Head of caudate nucleus (tissue), 42 donors: ENCODE results near the gene C3.
"Not testable (repeated sequence)": the region's sequence is repeated elsewhere in the genome, so short reads cannot be mapped to it uniquely, and the experiment has no call there.

Source experiments
- DNase-seq, 42 donors: peaks; one replicate each; pipeline versions ENCODE4 v3.0.0 to v3.0.0-alpha.2; 2020 to 2021; ENCODE audit warnings: mixed read lengths in 7 of 42
- intact Hi-C: fragments of 100-400 bp; cut with DNase I; formaldehyde crosslinking; loops from one replicate; pipeline ENCODE4 v1.15.0; 2022

The C3 gene

GRCh38 chr19:6750062-6750461, 29.6 kb upstream of the C3 start:
- DNase-seq: no peak
- intact Hi-C loops: loop anchor here (10.0 kb wide), 1 partner anchor 115 kb away; no protein-coding TSS in a partner anchor

GRCh38 chr19:6748543-6748942, 28.1 kb upstream of the C3 start:
- DNase-seq, intact Hi-C loops: not testable (repeated sequence)

DNA sequence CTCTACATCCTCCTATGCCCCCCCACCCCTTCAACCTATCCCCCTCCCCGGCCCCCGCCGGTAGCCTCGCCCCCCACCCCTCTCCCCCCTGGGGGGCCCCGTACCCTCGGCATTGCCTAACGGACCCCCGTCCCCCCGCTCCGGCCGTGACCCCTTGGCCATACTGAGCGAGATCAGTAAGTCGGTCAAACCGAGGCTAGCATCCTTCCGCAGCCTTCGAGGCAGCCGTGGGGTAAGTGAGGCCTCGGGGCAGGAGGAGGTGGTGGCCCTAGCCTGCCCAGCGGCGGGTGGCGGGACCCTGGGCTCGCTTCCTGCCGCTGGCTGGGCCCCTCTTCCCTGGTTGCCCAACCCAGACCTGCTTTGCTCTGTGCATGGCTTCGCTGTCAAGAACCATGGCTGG, 25.5 kb upstream of the C3 start:
- intact Hi-C loops: no loop called here
- no peak for DNase-seq

- peak in 39 of 42 donors; percentile 43 to 91 (median 75) for DNase-seq
- intact Hi-C loops: no loop called here
Measured at GRCh38 chr19:6744381-6745301, 24.2 kb upstream of the C3 start.

DNA sequence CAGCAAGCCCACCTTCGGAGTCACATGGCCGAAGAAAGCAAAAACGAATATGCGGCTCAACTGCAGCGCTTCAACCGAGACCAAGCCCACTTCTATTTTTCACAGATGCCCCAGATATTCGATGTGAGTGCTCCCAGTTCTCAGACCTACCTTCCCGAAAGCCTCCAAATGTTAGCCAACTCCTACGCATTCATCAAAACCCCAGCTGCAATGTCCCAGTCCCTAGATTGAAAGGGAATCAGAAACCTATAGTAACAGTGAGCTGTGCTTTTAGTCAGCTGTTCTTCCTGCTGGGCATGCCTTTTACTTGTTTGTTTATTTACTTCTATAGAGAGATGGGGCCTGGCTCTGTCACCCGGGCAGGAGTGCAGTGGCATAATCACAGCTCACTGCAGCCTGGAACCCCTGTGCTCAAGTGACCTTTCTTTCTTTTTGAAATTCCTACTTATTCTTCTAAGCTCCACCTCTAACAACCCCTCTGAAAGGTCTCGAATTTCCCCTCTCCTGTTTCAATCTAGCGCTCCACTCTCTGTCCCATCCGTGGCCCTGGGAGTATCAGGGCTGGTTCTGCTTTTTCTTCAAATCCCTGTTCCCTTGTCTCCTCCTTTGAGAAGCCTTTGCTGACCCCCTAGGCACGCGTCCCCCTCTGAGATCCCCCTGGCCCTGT, 23.4 kb upstream of the C3 start:
- intact Hi-C loops: no loop called here

GRCh38 chr19:6743066-6743465, 22.6 kb upstream of the C3 start:
- intact Hi-C loops: no loop called here
- DNase-seq: no peak

More for the DNA sequence above, 23.4 kb upstream of the C3 start:
- DNase-seq: no peak

DNA sequence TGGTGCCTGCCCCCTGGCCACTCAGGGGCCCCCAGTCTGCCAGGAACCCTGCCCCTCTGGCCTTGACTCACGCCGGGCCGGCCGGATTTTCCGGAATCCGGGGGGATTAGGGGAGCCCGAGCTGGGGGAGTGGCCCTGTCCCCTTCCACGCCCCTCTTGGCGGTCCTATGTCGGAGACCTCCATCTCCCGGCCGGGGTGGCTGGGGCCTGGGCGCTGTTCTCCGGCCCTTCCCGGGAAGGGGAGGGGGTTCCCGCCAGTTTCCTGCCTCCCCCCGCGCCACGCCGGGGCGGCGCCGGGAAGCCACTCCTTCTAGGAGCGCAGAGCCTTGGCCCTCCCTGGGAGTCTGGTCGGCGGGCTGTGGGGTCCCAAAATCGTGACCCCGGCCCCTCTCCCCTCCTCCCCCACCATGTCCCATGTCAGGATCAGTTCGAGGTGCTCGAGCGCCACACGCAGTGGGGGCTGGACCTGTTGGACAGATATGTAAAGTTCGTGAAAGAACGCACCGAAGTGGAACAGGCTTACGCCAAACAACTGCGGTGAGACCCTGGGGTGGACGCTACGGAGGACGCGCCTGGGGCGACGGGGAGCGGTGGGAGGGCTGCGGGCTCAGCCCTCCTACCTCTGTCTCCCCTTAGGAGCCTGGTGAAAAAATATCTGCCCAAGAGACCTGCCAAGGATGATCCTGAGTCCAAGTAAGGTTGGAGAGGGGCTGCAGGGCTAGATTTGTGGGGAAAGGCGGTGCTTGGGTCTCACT, 20.3 kb upstream of the C3 start:
- peak in 3 of 42 donors; percentile 32 to 54 (median 42) for DNase-seq
- intact Hi-C loops: no loop called here

- intact Hi-C loops: loop anchor here (5.0 to 10.0 kb wide), 2 partner anchors 122 to 205 kb away; partner anchors contain the start of gene TNFSF9
- peak in 1 of 42 donors; percentile 30 for DNase-seq
Measured at GRCh38 chr19:6739883-6740588, 19.6 kb upstream of the C3 start.

DNA sequence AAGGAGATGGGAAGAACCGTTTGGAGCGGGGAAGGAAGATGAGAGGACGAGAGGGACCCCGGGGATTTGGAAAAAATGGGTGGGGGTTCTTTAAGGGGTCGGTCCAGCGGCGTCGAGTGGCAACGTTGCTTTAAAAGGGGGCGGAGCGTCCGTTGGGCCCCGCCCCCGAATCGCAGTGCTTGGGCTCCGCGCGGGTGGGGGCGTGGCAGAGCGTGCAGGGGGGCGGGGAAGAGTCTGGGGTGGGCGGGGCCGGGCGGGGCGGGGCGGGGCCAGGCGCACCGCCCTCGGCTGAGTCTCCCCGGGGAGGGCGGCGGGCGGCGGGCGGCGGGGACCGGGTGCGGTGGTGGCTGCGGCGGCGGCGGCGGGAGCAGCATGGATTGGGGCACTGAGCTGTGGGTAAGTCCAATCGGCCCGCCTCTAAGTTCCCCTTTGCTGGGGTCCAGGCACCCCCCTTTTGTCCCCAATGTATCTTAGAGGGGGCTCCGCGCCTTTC, 19.0 kb upstream of the C3 start, which contains the start of gene TRIP10:
TSS of gene TRIP10 (plus strand) at position 291 of the 493 bp plus-strand sequence. CDS start at position 373, 82 bp downstream.
- intact Hi-C loops: loop anchor here (5.0 to 10.0 kb wide), 2 partner anchors 123 to 205 kb away; partner anchors contain the start of gene TNFSF9

GRCh38 chr19:6738787-6739389, 18.4 kb upstream of the C3 start:
- intact Hi-C loops: loop anchor here (5.0 to 10.0 kb wide), 2 partner anchors 123 to 204 kb away; partner anchors contain the start of gene TNFSF9
- DNase-seq: peak in 8 of 42 donors; percentile 20 to 55 (median 29)

More for the DNA sequence above, 19.0 kb upstream of the C3 start, which contains the start of gene TRIP10:
- DNase-seq: peak; percentile 56 to 93 (median 86)

GRCh38 chr19:6737873-6738786, 17.7 kb upstream of the C3 start:
- intact Hi-C loops: loop anchor here (5.0 to 10.0 kb wide), 2 partner anchors 124 to 203 kb away; partner anchors contain the start of gene TNFSF9

DNA sequence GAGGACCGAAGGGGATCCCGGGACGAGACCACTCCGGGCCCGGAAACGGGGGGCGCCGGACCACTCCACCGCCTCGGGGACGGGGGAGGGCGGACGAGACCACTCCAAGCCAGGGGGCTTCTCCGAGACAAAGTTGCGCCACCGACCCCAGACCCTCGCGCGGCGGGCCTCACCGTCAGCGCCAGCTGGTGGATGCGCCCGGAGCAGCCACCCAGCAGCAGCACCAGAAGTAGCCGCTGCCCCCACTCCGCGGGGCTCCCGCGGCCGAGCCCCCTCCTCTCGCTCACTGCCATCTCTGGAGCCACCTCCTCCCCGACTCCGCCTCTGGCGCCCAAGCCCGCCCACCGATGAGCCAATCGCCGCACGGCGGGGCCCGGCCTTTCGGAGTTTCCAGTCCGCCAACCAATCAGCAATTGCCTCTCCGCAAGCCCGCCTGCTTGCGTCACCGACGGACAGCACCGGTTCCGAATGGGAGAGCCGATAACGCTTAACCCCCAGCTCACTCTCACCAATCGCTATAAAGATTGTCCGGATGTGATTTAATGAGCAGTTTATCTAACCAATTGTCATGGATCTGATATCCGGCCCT, 16.9 kb upstream of the C3 start, which contains the start of gene GPR108:
TSS of gene GPR108 (minus strand) at position 297 of the 589 bp plus-strand sequence. CDS start at position 293, 4 bp downstream.
- intact Hi-C loops: loop anchor here (5.0 to 10.0 kb wide), 2 partner anchors 125 to 203 kb away; partner anchors contain the start of gene TNFSF9

More at GRCh38 chr19:6737873-6738786, 17.7 kb upstream of the C3 start:
- peak; percentile 64 to 96 (median 79) for DNase-seq

DNA sequence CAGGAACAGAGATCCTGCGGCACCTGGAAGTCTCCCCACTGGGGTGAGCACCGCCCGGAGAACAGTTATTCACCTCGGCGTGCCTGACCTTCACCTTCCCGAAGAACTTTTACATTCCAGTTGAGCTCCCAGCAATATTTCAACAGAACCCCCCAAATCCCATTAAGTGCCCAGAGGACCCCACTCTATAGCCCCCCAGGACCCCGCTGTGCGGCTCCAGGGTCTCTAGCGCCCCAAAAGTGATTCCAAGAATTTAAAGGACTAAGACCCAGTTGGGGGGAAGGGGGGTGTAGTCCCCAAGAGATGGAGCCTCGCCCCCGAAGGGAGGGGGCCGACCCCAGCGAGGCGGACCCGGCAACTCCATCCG, 16.4 kb upstream of the C3 start:
- DNase-seq: peak in 4 of 42 donors; percentile 29 to 66 (median 40)
- intact Hi-C loops: loop anchor here (5.0 to 10.0 kb wide), 2 partner anchors 125 to 202 kb away; partner anchors contain the start of gene TNFSF9

More for the DNA sequence above, 16.9 kb upstream of the C3 start, which contains the start of gene GPR108:
- DNase-seq: peak; percentile 99 to 100 (median 100)

DNA sequence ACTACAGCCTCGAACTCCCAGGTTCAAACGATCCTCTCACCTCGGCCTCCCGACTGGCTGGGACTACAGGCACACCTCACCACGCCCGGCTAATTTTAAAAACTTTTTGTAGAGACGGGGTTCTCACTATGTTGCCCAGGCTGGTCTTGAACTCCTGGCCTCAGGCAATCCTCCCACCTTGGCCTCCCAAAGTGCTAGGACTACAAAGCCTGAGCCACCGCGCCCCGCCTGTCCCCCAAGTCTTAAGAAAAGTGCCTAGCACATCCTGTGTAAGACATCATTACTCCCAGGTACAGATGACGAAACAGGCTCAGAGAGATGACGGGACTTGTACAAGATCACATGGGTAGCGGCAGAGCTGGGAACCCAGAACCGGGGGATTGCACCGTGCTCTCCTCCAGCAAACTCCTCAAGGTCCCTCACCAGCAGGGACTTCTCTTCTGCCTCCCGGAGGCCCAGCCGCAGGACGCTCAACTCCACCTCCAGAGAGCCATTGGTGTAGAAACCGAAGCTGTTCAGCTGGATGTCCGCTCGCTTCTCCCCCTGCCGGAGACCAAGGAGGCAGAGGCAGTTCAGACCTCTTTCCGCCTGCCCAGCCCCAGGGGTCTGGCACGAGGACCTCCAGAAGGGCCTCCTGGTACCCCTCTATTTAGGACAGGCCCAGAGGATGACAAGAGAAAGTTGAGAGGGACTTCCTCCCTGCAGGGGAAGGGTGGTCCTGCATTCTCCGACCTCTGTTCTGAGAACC, 15.9 kb upstream of the C3 start:
- intact Hi-C loops: loop anchor here (5.0 to 10.0 kb wide), 2 partner anchors 126 to 202 kb away; partner anchors contain the start of gene TNFSF9
- peak in 41 of 42 donors; percentile 39 to 86 (median 66) for DNase-seq
